Kidney (tissue), 14 donors: ENCODE results near the gene GINS1. TPM values are rescaled to one million over a fixed set of nuclear protein-coding genes. Genes with fewer than 3 reads are reported as not detected.

Source experiments
- DNase-seq, 5 donors: peaks; one replicate each; pipeline ENCODE4 v3.0.0-alpha.2; 2013 to 2020
- FAIRE-seq: peaks from 2 replicates; lab custom pipeline; 2012; peaks lifted over from hg19 to GRCh38; lab: Jason Lieb, UNC
- H3K27ac ChIP-seq, 2 donors: one replicate each; pipeline ENCODE4 v1.7.0; 2013; ENCODE audit warnings: low read depth in 2 of 2, low read length in 2 of 2, inconsistent platforms in 1 of 2
- H3K27me3 ChIP-seq: one replicate; pipeline ENCODE4 v1.7.1; 2013; ENCODE audit warnings: low read length, inconsistent platforms; ENCODE audit not compliant: control insufficient read depth, insufficient read depth
- H3K36me3 ChIP-seq, 3 donors: one replicate each; pipeline versions ENCODE4 v1.7.0 to v1.7.1; 2013; ENCODE audit warnings: low read length in 3 of 3, control low read depth in 1 of 3, inconsistent platforms in 1 of 3; ENCODE audit not compliant: insufficient read depth in 3 of 3, control insufficient read depth in 2 of 3
- H3K4me1 ChIP-seq, 3 donors: one replicate each; pipeline versions ENCODE4 v1.7.0 to v1.7.1; 2013; ENCODE audit warnings: low read length in 3 of 3, inconsistent platforms in 1 of 3, low read depth in 1 of 3; ENCODE audit not compliant: control insufficient read depth in 2 of 3, insufficient read depth in 2 of 3
- H3K4me3 ChIP-seq, 3 donors: one replicate each; pipeline versions ENCODE4 v1.7.0 to v1.8.1; 2013; ENCODE audit warnings: low read length in 3 of 3, control low read depth in 1 of 3, inconsistent platforms in 1 of 3
- H3K9ac ChIP-seq, 3 donors: one replicate each; pipeline versions ENCODE4 v1.7.0 to v1.7.1; 2013; ENCODE audit warnings: low read length in 3 of 3, control low read depth in 1 of 3, inconsistent platforms in 1 of 3
- H3K9me3 ChIP-seq, 3 donors: one replicate each; pipeline versions ENCODE4 v1.7.0 to v1.7.1; 2013; ENCODE audit warnings: low read length in 3 of 3, control low read depth in 1 of 3, inconsistent platforms in 1 of 3; ENCODE audit not compliant: control insufficient read depth in 2 of 3, insufficient read depth in 1 of 3
- CTCF ChIP-seq: IDR thresholded peaks from 3 replicates; pipeline ENCODE4 v1.5.1; 2012; ENCODE audit warnings: mild to moderate bottlenecking, moderate library complexity, borderline replicate concordance; ENCODE audit not compliant: insufficient read depth; ENCODE audit errors: extremely low read depth
- intact Hi-C: fragments of 100-400 bp; cut with DNase I; formaldehyde crosslinking; loops from one replicate; pipeline ENCODE4 v1.11.1; 2022
- polyA plus RNA-seq: library from polyadenylated mRNA; stranded (reverse); fragments of 350-450 nt; fragmentation: Illumina TruSeq; extraction: RNeasy Lipid Tissue Mini Kit (QIAGEN cat#74804); gene quantifications from one replicate; pipeline ENCODE4 v1.2.3, GENCODE V29; 2014; ENCODE audit warnings: low read depth, low replicate concordance; ENCODE audit not compliant: insufficient read depth
- total RNA-seq: library from RNA; stranded (reverse); fragmentation: NEBNext Ultra II Directional; extraction: Animal tissue kit (Norgen Biotek cat#: 25700); gene quantifications from one replicate; pipeline ENCODE4 v1.2.1, GENCODE V29; 2021
- donor health status: control.
- donor health status: control.
- donor health status: control.
- donor health status: control.
- donor health status: control.
- donor health status: DM: yes; HTN: yes; CAD: no.
- donor health status: Normal renal cell carcinoma (clear cell type).

Gene GINS1
- total and polyA plus RNA-seq, 2 donors from 2014 or later, result 1.1 to 2.4 TPM

GRCh38 chr20:25480156-25480555, 72.7 kb downstream of the GINS1 start:
- no peak overlapping the region for H3K9ac ChIP-seq
- intact Hi-C loops, result no loop called here
- H3K27ac ChIP-seq, result no peak overlapping the region
- H3K9me3 ChIP-seq, result no peaks in the 10 kb centered on the region
- H3K27me3 ChIP-seq, result no peaks in the 10 kb centered on the region
- peaks cover 0 to 30% (median 19%) of the 10 kb centered on the region in 3 donors for H3K36me3 ChIP-seq
- H3K4me3 ChIP-seq, result no peak overlapping the region
- no peak for FAIRE-seq
- TF ChIP-seq CTCF, result no peak
- H3K4me1 ChIP-seq, result peaks cover 0 to under 1% (median 0%) of the 10 kb centered on the region in 3 donors
- no peak for DNase-seq

GRCh38 chr20:25480797-25481196, 73.3 kb downstream of the GINS1 start:
- Histone ChIP-seq H3K27me3 (no peaks in the 10 kb centered on the region), H3K36me3 (peaks cover 0 to 31% (median 19%) of the 10 kb centered on the region in 3 donors), H3K9me3 (no peaks in the 10 kb centered on the region), H3K4me1 (peaks cover 0 to 3% (median 0%) of the 10 kb centered on the region in 3 donors), H3K4me3 (no peak overlapping the region), H3K9ac (no peak overlapping the region), H3K27ac (no peak overlapping the region)
- TF ChIP-seq CTCF, result no peak
- no peak for FAIRE-seq
- DNase-seq, result peak in 1 of 5 donors; percentile 49
- intact Hi-C loops, result no loop called here

GRCh38 chr20:25481235-25481917, 73.9 kb downstream of the GINS1 start:
- Histone ChIP-seq H3K27ac (no peak overlapping the region), H3K27me3 (no peaks in the 10 kb centered on the region), H3K4me3 (no peak overlapping the region), H3K9ac (no peak overlapping the region), H3K9me3 (no peaks in the 10 kb centered on the region), H3K4me1 (peaks cover 0 to 3% (median 2%) of the 10 kb centered on the region in 3 donors), H3K36me3 (peaks cover 0 to 32% (median 19%) of the 10 kb centered on the region in 3 donors)
- intact Hi-C loops, result no loop called here
- no peak for FAIRE-seq
- peak in 1 of 5 donors; percentile 58 for DNase-seq
- TF ChIP-seq CTCF, result no peak
